Stimulated activated CD8-positive, alpha-beta memory T cell treated with anti-CD3 and anti-CD28 coated beads, Interleukin-15, amount 100 ng/mL, for 48 hours (primary cell): ENCODE data around the gene SMAP2.

ENCODE experiments used
- DNase-seq, 2 donors: peaks; one replicate each; pipeline ENCODE4 v3.0.0-alpha.2; 2020; ENCODE audit warnings: low read depth in 2 of 2

SMAP2 gene

GRCh38 chr1:40390857-40391256 lies 17.3 kb downstream of the SMAP2 start:
- DNase-seq: no peak

GRCh38 chr1:40391688-40392145 lies 18.2 kb downstream of the SMAP2 start:
- DNase-seq: no peak

- no peak for DNase-seq
Measured at GRCh38 chr1:40392221-40392620, 18.7 kb downstream of the SMAP2 start.

GRCh38 chr1:40393173-40393572 lies 19.6 kb downstream of the SMAP2 start:
- no peak for DNase-seq

GRCh38 chr1:40394491-40395172 lies 21.1 kb downstream of the SMAP2 start:
- no peak for DNase-seq

- DNase-seq: no peak
Measured at GRCh38 chr1:40395190-40396175, 22.0 kb downstream of the SMAP2 start.

- DNase-seq: no peak
Measured at GRCh38 chr1:40396420-40396819, 22.9 kb downstream of the SMAP2 start.

- no peak for DNase-seq
Measured at GRCh38 chr1:40397258-40397657, 23.7 kb downstream of the SMAP2 start.

GRCh38 chr1:40399984-40400704 lies 26.6 kb downstream of the SMAP2 start:
- DNase-seq: no peak

- DNase-seq: no peak
Measured at GRCh38 chr1:40401473-40402201, 28.1 kb downstream of the SMAP2 start.

- DNase-seq: no peak
Measured at GRCh38 chr1:40404670-40405462, 31.3 kb downstream of the SMAP2 start.

- DNase-seq: no peak
Measured at GRCh38 chr1:40405812-40406211, 32.3 kb downstream of the SMAP2 start.

GRCh38 chr1:40407453-40407852 lies 33.9 kb downstream of the SMAP2 start:
- no peak for DNase-seq

- DNase-seq: no peak
Measured at GRCh38 chr1:40409467-40409866, 35.9 kb downstream of the SMAP2 start.

GRCh38 chr1:40411294-40411693 lies 37.8 kb downstream of the SMAP2 start:
- DNase-seq: no peak

- no peak for DNase-seq
Measured at GRCh38 chr1:40411843-40412242, 38.3 kb downstream of the SMAP2 start.

- no peak for DNase-seq
Measured at GRCh38 chr1:40413527-40414252, 40.2 kb downstream of the SMAP2 start.

- DNase-seq: no peak
Measured at GRCh38 chr1:40414331-40414730, 40.8 kb downstream of the SMAP2 start.

- no peak for DNase-seq
Measured at GRCh38 chr1:40416709-40417108, 43.2 kb downstream of the SMAP2 start.
